GM21737 (cell line): ENCODE results near the gene ARRDC1.
"Not testable (repeated sequence)": the region's sequence is repeated elsewhere in the genome, so short reads cannot be mapped to it uniquely, and the experiment has no call there.

ENCODE experiments used
- ATAC-seq: cut with Tn5 transposase; IDR thresholded peaks from one replicate; pipeline ENCODE4 v1.9.1; 2021; ENCODE audit warnings: mild to moderate bottlenecking, moderate library complexity; ENCODE audit not compliant: unreplicated experiment

Gene ARRDC1

GRCh38 chr9:137583957-137584356 is 21.5 kb upstream of the ARRDC1 start:
- ATAC-seq, result no peak

DNA sequence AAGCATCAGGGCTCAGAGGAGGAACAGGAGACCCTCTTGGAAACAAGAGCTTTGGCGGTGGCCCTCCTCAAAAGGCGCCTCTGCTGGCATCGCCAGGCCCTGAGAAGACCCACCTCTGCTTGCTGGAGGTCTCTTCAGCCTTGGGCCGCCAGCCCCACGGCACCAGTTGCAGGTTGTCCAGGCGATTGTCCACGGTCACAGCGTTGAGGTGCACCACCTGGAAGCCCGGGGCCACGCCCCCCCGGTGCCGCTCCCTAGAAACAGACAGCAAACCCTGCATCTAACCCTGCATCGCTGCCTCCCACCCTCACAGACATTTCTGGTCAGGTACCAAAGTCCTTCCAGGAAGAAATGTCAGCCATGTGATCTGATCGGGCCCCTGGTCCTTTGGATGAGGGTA is 18.6 kb upstream of the ARRDC1 start:
- ATAC-seq, result no peak

GRCh38 chr9:137588311-137588710 is 17.2 kb upstream of the ARRDC1 start:
- ATAC-seq, result no peak

GRCh38 chr9:137588891-137589290 is 16.6 kb upstream of the ARRDC1 start:
- no peak for ATAC-seq

- ATAC-seq, result peak; percentile 24
Measured at GRCh38 chr9:137589441-137590122, 15.9 kb upstream of the ARRDC1 start.

GRCh38 chr9:137590123-137590468 is 15.4 kb upstream of the ARRDC1 start:
- ATAC-seq, result no peak

DNA sequence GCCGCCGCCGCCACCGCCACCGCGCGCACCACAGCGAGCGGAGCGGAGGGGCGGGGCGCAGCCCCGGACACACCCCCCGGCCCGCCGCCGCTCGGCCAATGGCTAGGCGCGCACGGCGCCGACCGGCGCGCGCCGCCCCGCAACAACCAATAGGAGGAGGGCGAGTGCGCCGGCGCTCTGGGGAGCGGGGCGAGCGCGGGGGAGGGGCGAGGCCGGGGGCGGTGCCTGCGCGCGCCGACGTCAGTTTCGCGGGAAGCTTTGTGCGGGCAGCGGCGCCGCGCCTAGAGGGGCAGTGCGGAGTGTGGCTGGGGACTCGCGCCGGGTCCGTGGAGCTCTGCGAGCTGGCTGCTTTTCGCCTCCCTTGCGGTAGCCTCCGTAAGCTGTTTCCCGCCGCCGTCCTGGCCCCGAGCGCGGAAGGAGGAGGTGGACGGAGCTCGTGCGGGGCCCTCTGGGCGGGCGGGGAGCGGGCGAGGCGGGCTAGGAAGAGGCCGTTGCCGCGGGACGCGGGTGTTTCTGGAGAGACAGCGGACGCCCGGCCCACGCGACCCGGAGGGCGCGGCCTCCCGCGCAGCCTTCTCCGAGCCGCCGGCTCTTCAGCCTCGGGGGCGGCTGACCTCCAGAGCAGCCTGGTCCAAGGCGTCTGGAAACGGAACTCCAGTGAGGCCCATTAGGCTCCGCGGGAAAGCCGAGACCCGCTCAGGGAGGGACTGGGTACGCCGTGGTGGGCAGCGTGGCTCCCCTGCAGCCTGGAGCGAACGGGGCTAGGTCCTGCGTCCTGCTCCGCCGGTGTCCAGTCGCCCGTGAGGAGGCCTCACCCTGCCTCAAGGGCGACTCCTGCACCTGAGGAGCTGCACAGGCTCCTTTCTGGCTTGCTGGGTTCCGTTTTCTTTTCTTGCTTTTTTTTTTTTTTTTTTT is 14.8 kb upstream of the ARRDC1 start, which contains the start of gene ZMYND19:
TSS of gene ZMYND19 (minus strand) at position 44 of the 915 bp plus-strand sequence. CDS start 249 bp downstream, outside the sequence.
- ATAC-seq, result peak; percentile 68

- ATAC-seq, result no peak
Measured at GRCh38 chr9:137592767-137593166, 12.7 kb upstream of the ARRDC1 start.

DNA sequence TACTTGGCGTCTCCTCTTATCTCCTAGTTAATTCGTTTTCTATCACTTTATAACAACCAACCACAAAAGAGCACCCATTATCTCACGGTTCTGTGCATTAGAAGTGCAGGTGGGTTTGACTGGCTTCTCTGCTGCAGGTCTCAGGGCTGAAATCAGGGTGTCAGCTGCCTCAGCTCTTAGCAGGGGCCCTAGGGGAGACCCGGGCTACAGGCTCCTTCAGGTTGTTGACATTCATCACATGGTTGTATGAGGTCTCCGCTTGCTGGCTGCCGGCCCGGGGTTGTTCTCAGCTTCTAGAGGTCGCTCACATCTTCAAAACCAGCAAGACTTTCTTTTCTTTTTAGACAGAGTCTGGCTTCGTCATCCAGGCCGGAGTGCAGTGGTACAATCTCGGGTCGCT is 12.3 kb upstream of the ARRDC1 start:
- ATAC-seq, result no peak

- ATAC-seq, result not testable (repeated sequence)
Measured at GRCh38 chr9:137596577-137596976, 8.9 kb upstream of the ARRDC1 start.

DNA sequence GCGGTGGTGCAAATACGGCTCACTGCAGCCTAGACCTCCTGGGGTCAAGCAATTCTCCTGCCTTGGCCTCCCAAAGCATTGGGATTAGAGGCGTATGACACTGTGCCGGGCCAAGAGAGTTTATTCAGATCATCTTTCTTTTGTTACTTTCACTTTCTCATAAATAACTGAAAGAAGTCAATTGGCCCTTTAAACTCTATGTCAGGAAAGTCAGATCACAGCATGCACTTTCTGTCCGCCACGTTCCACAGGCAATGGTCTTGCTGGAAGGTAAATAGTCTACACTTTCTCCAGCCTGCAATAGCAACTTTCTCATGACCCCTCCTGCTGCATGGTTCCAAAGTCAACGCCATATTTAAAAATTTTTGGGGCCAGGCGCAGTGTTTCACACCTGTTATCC is 6.5 kb upstream of the ARRDC1 start:
- ATAC-seq, result no peak

DNA sequence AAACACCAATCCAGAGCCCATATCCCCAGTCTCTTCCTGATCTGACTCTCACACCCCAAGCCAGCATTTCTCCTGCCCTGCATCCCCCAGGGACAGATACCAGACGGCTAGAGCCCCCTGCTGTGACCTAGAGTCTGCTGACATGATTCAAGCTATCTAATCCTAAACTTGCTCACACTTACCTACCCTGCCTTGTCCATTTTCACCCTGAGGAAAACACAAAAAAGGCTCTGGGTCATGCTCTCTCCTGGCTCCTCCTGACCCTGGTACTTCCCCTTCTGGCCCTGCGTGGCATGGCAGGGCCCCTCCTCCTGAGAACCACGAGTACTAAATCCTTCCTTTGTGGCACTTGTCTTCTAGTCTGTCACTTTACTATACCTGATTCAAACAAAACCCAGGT is 2.8 kb upstream of the ARRDC1 start:
- no peak for ATAC-seq

DNA sequence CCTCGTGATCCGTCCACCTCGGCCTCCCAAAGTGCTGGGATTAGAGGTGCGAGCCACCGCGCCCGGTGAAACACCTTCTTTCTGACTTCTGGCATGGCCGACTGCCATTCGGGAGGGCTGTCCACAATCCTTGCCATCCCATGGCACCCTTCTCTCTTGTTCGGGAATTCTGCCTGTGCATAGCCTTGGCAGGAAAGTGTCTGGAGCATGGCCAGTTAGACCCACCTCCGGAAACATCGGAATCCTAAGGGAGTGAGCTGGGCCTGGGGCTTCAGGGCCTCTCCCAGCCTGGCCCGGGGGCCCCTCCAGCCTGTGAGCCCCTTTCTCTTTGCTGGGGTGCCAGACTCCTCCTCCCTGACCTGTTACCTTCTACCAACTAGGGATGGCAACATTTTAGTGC is 1.6 kb upstream of the ARRDC1 start:
- no peak for ATAC-seq

DNA sequence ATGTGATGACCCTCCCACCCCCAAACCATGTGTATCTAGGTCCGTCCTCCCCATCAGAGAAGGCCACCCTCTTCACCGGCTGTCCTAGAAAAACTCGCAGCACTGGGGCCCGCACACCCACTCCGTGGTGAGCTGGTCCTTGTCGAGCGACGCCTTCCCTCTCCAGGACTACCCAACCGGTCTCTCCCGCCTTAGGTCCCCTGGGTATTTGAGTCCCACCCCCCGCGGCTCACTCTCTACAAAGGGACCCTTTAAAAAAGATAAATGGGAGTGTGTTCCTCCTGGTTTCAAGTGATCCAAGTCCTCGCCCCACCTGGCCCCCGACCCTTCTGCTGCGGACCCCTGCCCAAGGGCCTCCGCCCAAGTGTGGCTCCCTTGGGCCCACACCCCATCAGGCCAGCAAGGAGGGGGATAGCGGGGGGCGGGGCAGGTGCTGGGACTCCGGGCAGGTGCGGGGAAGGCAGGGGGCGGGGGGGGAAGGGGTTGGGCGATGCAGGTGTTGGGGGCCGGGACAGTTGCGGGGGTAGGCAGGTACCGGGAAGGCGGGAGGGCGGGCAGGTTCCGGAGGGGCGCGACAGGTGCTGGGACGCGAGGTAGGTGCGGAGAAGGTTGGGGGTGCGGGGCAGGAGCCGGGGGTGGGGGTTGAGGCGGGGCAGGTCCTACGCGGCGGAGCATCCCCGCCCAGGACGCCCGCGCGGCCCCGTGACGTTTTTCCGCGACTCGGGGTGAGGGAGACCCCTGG is 970 bp upstream of the ARRDC1 start:
- no peak for ATAC-seq

DNA sequence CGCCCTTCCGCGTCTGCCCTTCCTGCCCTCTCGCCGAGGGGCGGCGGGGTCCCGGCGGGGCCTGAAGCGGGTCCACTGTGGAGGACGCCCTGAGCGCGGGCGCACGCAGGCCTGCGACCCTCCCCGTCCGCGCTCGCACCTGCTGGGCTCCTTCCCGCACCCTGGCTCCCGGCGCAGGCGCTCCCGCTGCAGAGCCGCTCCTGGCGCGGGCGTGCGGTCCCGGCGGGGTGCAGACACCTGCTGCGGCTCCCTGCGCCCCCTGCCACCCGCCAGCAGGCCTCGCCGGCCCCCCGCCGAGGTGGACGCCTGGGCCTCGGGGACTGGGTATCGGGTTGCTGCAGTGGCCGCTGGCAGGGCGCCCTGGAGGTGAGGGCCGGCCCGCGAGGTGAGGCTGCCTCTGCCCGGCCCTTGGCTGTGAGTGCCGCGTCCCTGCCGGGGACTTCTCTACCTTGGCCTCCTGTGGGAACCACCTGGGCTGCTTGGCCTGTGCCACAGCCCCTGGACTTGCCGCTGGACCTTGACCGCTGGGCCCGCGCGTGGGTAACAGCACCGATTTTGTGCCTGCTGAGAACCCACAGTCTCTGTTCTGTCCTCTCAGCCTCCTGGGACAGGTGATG is 627 bp downstream of the ARRDC1 start:
- peak; percentile 17 for ATAC-seq

GRCh38 chr9:137606734-137607138 is 1.2 kb downstream of the ARRDC1 start:
- ATAC-seq, result no peak

DNA sequence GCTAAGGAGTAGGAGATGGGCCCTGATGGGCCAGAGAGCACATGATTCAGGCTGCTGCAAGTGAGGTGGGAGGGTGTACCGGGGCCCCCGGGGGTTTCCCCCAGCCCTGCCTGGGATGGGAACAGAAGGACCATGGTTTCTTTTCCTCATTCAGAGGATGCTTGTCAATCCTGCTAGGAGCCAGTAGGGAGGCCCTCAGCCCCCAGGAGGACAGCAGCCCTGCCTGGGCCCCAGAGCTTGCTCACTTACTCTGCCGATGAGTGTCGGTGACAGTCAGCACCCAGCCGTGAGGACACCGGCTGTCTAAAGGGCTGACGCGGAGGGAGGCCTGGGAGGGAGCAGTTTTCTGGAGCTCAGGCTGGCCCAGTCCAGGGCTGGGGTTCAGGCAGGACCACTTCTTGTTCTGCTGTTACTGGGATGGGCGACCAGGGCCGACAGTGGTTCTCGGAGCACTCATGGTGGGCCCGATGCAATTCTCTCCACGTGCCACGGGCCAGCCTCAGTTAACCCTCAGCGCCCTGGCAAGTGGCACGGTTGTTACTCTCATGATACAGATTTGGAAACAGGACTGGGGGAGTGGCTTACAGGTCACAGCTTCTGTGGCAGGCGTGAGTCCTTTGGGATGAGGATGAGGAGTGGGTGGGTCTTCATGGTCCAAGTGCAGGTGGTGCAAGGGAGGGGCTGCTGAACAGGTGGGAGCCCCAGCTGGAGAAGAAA is 1.8 kb downstream of the ARRDC1 start:
- no peak for ATAC-seq

GRCh38 chr9:137610944-137611343 is 5.5 kb downstream of the ARRDC1 start:
- no peak for ATAC-seq

- ATAC-seq, result no peak
Measured at GRCh38 chr9:137611623-137612609, 6.4 kb downstream of the ARRDC1 start.
